MV-4-11 (cell line): ENCODE data around the gene GARIN5B.

Experiments used
- DNase-seq: peaks from one replicate; lab custom pipeline; 2025; lab: John Stamatoyannopoulos, UW

Gene GARIN5B

DNA sequence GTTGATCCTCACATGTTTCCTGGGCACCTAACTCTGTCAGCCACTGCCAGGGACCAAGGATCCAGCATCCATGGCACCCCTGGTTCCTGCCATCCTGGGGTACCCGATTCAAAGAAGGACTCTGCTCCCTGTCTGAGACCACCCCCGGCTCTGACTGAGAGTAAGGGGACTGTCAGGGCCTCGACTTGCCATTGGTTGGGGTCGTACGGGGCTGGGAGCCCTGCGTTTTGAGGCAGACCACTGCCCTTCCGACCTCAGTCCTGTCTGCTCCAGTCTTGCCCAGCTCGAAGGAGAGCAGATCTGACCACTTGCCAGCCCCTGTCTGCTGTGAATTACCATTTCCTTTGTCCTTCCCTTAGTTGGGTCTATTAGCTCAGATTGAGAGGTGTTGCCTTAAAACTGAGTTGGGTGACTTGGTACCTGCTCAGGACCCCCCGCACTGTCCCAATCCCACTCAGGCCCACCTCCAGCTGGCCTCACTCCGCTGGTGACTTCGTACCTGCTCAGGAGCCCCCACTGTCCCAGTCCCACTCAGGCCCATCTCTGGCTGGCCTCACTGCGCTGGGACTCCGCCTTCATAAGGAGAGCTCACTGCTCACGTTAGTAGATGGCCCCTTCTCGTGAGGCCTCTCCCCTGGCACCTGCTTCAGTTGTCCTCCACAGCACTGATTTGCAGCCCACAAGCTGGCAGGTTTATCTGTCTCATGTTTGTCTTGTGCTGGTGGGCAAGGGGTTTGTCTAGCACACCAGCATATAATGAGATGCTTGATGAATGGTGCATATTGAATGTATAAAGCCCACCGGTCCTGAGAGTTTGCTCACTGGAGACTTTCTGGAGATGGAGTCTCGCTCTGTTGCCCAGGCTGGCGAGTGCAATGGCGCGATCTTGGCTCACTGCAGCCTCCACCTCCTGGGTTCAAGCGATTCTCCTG lies 26.6 kb upstream of the GARIN5B start:
- no peak for DNase-seq

DNA sequence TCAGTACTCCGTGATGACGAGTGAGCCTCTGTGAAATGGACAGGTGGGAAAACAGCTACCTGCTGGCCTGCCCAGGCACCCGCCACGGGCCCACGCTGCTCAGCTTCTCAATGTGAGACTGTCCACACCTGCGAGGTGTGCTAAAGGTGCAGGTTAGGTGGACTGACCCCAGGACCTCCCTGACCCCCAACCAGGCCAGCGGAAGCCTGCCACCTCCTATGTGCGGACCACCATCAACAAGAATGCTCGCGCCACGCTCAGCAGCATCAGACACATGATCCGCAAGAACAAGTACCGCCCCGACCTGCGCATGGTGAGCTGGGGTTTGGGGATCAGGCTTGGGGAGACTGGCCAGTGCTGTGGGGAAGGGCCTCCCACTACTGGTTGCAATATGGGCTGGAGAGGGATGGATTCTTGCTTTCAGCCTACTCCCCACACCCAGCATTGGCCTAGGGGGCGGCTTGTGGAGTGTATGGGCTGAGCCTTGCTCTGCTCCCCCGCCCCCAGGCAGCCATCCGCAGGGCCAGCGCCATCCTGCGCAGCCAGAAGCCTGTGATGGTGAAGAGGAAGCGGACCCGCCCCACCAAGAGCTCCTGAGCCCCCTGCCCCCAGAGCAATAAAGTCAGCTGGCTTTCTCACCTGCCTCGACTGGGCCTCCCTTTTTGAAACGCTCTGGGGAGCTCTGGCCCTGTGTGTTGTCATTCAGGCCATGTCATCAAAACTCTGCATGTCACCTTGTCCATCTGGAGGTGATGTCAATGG lies 24.9 kb upstream of the GARIN5B start:
- DNase-seq: no peak

- DNase-seq: no peak
These were observed 23.5 kb upstream of the GARIN5B start for GRCh38 chr19:55386493-55386971.

- peak; percentile 100 for DNase-seq
These were observed 22.8 kb upstream of the GARIN5B start, which contains the start of gene RPL28 for GRCh38 chr19:55385724-55386492. Gene RPL28, plus strand, starts transcription at chr19:55385932. Its CDS starts 426 bp downstream, at chr19:55386358.

GRCh38 chr19:55384920-55385723 lies 22.1 kb upstream of the GARIN5B start:
- peak; percentile 99 for DNase-seq

- DNase-seq: peak; percentile 46
These were observed 21.3 kb upstream of the GARIN5B start, which contains the start of gene TMEM238 for GRCh38 chr19:55384131-55384919. Gene TMEM238, minus strand, starts transcription at chr19:55384292. Its CDS starts 33 bp downstream, at chr19:55384259.

- DNase-seq: peak; percentile 48
These were observed 20.4 kb upstream of the GARIN5B start for GRCh38 chr19:55383279-55384130.

DNA sequence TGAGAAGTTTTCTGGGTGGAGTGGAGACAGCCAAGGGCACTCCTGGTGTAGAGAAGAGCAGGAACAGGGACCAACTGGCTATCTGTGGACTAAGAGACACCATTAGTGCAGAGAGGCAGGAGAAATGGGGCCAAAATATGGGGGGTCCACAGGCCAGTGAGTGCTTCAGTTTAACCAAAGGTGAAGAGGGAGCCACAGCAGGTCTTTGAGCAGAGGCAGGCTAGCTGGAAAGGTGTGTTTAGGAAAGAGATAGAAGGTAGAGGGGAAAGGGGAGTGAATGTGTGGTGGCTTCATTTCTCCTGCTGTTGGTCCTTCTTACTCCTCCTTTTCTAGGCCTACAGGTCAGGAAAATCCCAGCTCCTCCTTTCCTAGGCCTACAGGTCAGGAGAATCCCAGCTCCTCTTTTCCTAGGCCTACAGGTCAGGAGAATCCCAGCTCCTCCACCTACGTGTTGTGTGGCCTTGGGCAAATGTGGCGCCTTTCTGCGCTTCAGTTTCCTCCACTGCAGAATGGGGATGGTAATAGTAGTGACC lies 19.5 kb upstream of the GARIN5B start:
- DNase-seq: no peak

- no peak for DNase-seq
These were observed 19.0 kb upstream of the GARIN5B start for GRCh38 chr19:55382013-55382412.

- no peak for DNase-seq
These were observed 16.1 kb upstream of the GARIN5B start for GRCh38 chr19:55379174-55379573.

GRCh38 chr19:55377356-55378131 lies 14.5 kb upstream of the GARIN5B start:
- DNase-seq: no peak

GRCh38 chr19:55376241-55376933 lies 13.3 kb upstream of the GARIN5B start, which contains the start of gene TMEM190:
Gene TMEM190, plus strand, starts transcription at chr19:55376826. Its CDS starts 28 bp downstream, at chr19:55376854.
- no peak for DNase-seq

DNA sequence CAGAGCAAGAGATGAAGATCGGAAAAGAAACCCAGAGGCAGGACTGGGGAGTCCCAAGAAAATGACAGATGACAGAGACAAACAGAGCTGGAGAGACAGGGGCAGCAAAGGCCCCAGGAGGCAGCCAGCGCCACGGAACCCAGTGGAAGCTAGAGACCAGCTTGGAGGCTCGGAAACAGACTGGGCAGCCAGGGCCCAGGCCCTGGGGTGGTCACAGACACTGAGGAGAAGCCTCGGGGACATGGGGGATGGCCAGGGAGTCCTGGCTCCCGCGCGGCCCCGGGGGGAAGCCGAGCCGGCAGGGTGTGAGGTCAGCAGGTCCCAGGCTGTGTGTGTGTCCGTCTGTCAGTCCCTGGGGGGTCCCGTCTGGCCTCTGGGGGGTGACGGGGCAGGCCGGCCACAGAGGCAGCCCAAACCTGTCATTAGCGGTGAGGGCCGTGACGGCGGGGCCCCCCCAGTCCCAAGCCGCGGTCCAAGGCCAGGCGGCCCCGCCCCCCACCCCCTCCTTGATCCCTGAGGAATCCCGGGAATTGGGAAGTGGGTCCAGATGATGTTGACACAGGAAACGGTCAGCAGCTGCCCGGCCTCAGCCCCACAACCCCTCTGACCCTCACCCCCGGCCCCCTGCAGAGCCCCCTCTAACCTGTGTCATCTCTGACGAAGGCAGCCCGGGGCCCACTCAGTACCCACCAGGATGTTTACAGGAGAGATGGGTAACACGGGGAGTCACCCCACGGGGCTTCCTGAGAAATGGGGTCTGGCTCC lies 11.1 kb upstream of the GARIN5B start:
- no peak for DNase-seq

DNA sequence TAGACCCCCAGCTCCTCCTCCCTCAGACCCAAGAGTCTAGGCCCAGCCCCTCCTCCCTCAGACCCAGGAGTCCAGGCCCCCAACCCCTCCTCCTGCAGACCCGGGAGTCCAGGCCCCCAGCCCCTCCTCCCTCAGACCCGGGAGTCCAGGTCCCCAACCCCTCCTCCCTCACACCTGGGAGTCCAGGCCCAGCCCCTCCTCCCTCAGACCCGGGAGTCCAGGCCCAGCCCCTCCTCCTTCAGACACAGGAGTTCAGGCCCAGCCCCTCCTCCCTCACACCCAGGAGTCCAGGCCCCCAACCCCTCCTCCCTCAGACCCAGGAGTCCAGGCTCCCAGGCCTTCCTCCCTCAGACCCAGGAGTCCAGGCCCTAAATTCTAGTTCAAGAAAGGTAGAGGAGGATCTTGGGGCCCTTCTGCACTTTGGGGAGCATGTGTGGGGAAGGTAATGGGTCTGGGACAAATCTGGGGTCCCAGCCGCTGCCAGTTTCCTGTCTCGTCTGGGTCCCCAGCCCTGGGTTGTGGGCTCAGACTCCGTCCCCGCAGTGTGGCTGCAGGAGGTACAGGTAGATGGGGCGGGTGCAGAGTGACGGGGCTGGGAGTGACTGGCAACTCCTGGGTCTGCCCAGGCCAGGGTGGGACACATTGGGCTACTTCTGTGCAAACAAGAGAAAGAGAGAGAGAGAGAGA lies 10.4 kb upstream of the GARIN5B start:
- no peak for DNase-seq

GRCh38 chr19:55372316-55373081 lies 9.4 kb upstream of the GARIN5B start:
- no peak for DNase-seq
